OCI-LY7 (cell line): ENCODE results near the gene CFAP298.

Experiments used
- CTCF ChIP-seq: fragments of 200-600 bp; sonication (generic); conservative IDR thresholded peaks from 2 replicates; pipeline ENCODE4 v1.5.1; 2014; ENCODE audit warnings: mild to moderate bottlenecking, antibody characterized with exemption, low read length, moderate library complexity, mixed read lengths
- EZH2phosphoT487 ChIP-seq: fragments of 200-600 bp; sonication (generic); IDR thresholded peaks from 2 replicates; pipeline ENCODE4 v1.6.1; 2018; ENCODE audit warnings: low read depth, borderline replicate concordance, mild to moderate bottlenecking, mixed run types, antibody characterized with exemption, low read length, moderate library complexity, mixed read lengths

DNA sequence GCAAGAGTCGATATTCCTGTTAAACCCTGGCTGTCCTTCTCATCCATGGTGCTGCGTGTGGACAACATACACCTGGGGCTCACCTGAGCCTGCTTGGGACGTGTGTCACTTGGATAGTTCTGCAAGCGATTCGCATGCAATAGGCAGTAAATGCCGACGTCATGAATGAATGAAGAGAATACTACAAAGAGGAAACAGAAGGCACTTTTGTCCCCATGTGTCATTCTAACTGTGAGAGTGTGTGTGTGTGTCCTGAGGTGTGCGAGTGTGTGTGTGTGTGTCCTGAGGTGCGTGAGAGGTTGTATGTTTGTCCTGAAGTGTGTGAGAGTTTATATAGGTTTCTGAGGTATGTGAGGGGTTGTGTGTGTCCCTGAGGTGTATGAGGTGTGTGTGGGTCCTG, 26.2 kb downstream of the CFAP298 start:
- TF ChIP-seq CTCF (no peak), EZH2phosphoT487 (no peak)
